Testis (tissue), 3 donors: ENCODE data around the gene EFCAB9. TPM values are rescaled to one million over a fixed set of nuclear protein-coding genes. Genes with fewer than 3 reads are reported as not detected.
A peak's percentile ranks its signal among the peaks of the same experiment; 100 is the strongest.
"Not testable (repeated sequence)": the region's sequence is repeated elsewhere in the genome, so short reads cannot be mapped to it uniquely, and the experiment has no call there.

ENCODE experiments used
- DNase-seq: peaks from one replicate; pipeline ENCODE4 v3.0.0-alpha.2; 2019
- H3K27ac ChIP-seq, 2 donors: fragments of 200-600 bp; sonication (generic); one replicate each; pipeline ENCODE4 v1.5.1; 2019
- H3K27me3 ChIP-seq: fragments of 200-600 bp; sonication (generic); one replicate; pipeline ENCODE4 v1.5.1; 2019
- H3K36me3 ChIP-seq: fragments of 200-600 bp; sonication (generic); one replicate; pipeline ENCODE4 v1.5.1; 2017; ENCODE audit warnings: low read depth; ENCODE audit errors: missing control alignments
- H3K4me1 ChIP-seq: fragments of 200-600 bp; sonication (generic); one replicate; pipeline ENCODE4 v1.5.1; 2019
- H3K4me3 ChIP-seq, 2 donors: fragments of 200-600 bp; sonication (generic); one replicate each; pipeline ENCODE4 v1.5.1; 2017 to 2019
- H3K9me3 ChIP-seq: fragments of 200-600 bp; sonication (generic); one replicate; pipeline ENCODE4 v1.5.1; 2017
- CTCF ChIP-seq, 3 experiments: fragments of 450-650 bp in 2 of 3; fragments of 200-600 bp in 1 of 3; sonication (generic) in 1 of 3; IDR thresholded peaks; one replicate each; pipeline ENCODE4 v1.5.1; 2016 to 2019; ENCODE audit warnings: antibody characterized with exemption in 3 of 3, mild to moderate bottlenecking in 2 of 3, moderate library complexity in 1 of 3
- POLR2A ChIP-seq: fragments of 450-650 bp; IDR thresholded peaks from one replicate; pipeline ENCODE4 v1.6.1; 2017; ENCODE audit warnings: antibody characterized with exemption, mild to moderate bottlenecking, moderate library complexity
- WGBS, 2 donors: methylation state at CpG; one replicate each; pipeline ENCODE4 v1.1.5; 2018; 5-methylcytosine and 5-hydroxymethylcytosine counted together
- intact Hi-C: fragments of 100-400 bp; cut with DNase I; formaldehyde crosslinking; loops from one replicate; pipeline ENCODE4 v1.15.1; 2023; ENCODE audit warnings: low total_unique reads
- polyA plus RNA-seq: library from polyadenylated mRNA; stranded (reverse); fragments of 350-450 nt; fragmentation: Illumina TruSeq; extraction: RNeasy Lipid Tissue Mini Kit (QIAGEN cat#74804); gene quantifications from one replicate; pipeline ENCODE4 v1.2.3, GENCODE V29; 2014; ENCODE audit warnings: low read depth, low replicate concordance; ENCODE audit not compliant: insufficient read depth
- total RNA-seq, 2 donors: library from RNA; depleted of rRNA; stranded (reverse); fragments of >200 nt; gene quantifications; one replicate each; pipeline ENCODE4 v1.2.3, GENCODE V29; 2016

The EFCAB9 gene
- total and polyA plus RNA-seq, 3 donors from 2014 or later: 5.5 to 11.7 (median 5.7) TPM

- WGBS, 2 donors: 0% methylated on average over 6 to 54 of the region's 102 CpGs
- DNase-seq: peak; percentile 91
- Histone ChIP-seq H3K4me1 (peaks cover 18% of the 10 kb centered on the region), H3K27ac (peak within 1 kb of the TSS; percentile 79 to 91), H3K27me3 (no peaks in the 10 kb centered on the region), H3K4me3 (peak within 1 kb of the TSS; percentile 87 to 90), H3K9me3 (no peaks in the 10 kb centered on the region), H3K36me3 (no peaks in the 10 kb centered on the region)
- TF ChIP-seq CTCF (IDR thresholded peaks at IDR 0.05) (peak; percentile 72 to 87 (median 78)), POLR2A (no peak)
- intact Hi-C loops: loop anchor here (5.0 kb wide), 1 partner anchor 81 kb away; no protein-coding TSS in a partner anchor
These were observed 5.7 kb upstream of the EFCAB9 start, which contains the start of gene STK10 for GRCh38 chr5:172188033-172188892. Gene STK10, minus strand, starts transcription at chr5:172188224. Its CDS starts 182 bp downstream, at chr5:172188042.

DNA sequence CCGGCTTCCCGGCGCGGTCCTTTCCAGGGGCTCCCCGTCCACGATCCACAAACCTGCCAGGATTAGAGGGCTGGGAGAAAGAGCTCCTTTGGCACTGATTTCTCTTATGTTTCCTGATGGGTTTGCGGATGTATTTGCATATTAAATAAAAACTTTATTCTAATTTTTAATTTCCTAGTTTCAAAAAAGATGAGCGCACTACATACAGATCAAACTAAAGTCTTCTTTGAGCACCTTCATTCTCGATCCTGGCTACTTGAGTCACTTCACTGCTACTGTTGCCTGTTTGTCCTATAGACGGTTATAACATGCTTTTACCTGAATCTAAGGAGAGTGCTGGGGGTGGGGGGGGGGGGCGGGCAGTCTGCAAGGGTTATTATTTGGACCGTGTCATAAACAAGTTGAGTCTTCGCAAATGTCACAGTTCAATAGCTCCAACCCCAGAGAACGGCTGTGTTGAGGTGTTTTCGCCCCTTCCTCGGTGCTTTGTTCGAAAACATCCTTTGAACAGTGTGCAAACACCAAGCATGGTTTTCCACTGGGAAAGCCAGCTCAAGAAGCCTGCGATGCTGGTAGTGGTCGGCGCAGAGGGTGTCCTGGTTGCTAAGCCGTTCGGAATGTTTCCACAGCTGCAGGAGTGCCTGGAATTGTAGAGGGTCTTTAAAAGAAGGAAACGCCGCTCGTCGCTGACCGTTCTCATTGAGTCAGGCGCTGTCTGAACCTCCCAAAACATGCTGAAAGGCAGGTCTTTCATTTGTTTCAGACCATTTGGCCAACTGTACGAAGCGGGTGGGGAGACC, 4.9 kb upstream of the EFCAB9 start:
- Histone ChIP-seq H3K4me3 (peak overlapping the region; percentile 87 to 90), H3K4me1 (peaks cover 13% of the 10 kb centered on the region), H3K36me3 (no peaks in the 10 kb centered on the region), H3K27me3 (no peaks in the 10 kb centered on the region), H3K9me3 (no peaks in the 10 kb centered on the region), H3K27ac (no peak overlapping the region)
- WGBS, 2 donors: 34 to 43% methylated on average over 30 of the region's 30 CpGs
- TF ChIP-seq POLR2A (no peak), CTCF (IDR thresholded peaks at IDR 0.05) (no peak)
- intact Hi-C loops: loop anchor here (5.0 kb wide), 1 partner anchor 82 kb away; no protein-coding TSS in a partner anchor
- no peak for DNase-seq

GRCh38 chr5:172189693-172190296, 4.2 kb upstream of the EFCAB9 start:
- no peaks in the 10 kb centered on the region for H3K36me3 ChIP-seq
- peak overlapping the region in 1 of 2 donors; percentile 87 for H3K4me3 ChIP-seq
- intact Hi-C loops: loop anchor here (5.0 kb wide), 1 partner anchor 82 kb away; no protein-coding TSS in a partner anchor
- H3K4me1 ChIP-seq: peaks cover 6% of the 10 kb centered on the region
- WGBS, 2 donors: 43 to 51% methylated on average over 3 of the region's 3 CpGs
- no peaks in the 10 kb centered on the region for H3K9me3 ChIP-seq
- DNase-seq: no peak
- no peaks in the 10 kb centered on the region for H3K27me3 ChIP-seq
- TF ChIP-seq CTCF (IDR thresholded peaks at IDR 0.05): no peak
- TF ChIP-seq POLR2A: no peak
- H3K27ac ChIP-seq: no peak overlapping the region

- WGBS, 2 donors: 79 to 88% methylated on average over 6 of the region's 6 CpGs
- H3K4me3 ChIP-seq: no peak overlapping the region
- TF ChIP-seq POLR2A (no peak), CTCF (IDR thresholded peaks at IDR 0.05) (no peak)
- no peaks in the 10 kb centered on the region for H3K36me3 ChIP-seq
- H3K27ac ChIP-seq: no peak overlapping the region
- DNase-seq: no peak
- no peaks in the 10 kb centered on the region for H3K27me3 ChIP-seq
- intact Hi-C loops: no loop called here
- no peaks in the 10 kb centered on the region for H3K4me1 ChIP-seq
- H3K9me3 ChIP-seq: no peaks in the 10 kb centered on the region
These were observed 1.2 kb downstream of the EFCAB9 start for GRCh38 chr5:172194985-172195774.

GRCh38 chr5:172197775-172198174, 3.8 kb downstream of the EFCAB9 start:
- H3K27ac ChIP-seq, intact Hi-C loops, H3K36me3 ChIP-seq, H3K27me3 ChIP-seq, H3K4me1 ChIP-seq, H3K9me3 ChIP-seq, DNase-seq, H3K4me3 ChIP-seq: not testable (repeated sequence)
- WGBS, 2 donors: 83 to 87% methylated on average over 4 of the region's 4 CpGs
